SK-N-SH (cell line): ENCODE data around the gene VAV1. TPM values are rescaled to one million over a fixed set of nuclear protein-coding genes. Genes with fewer than 3 reads are reported as not detected.

Source experiments
- CTCF ChIA-PET: fragments of 300-600, 350-600 bp; formaldehyde crosslinking; extraction: SDS; loops from one replicate; lab custom pipeline; 2021; lab: Yijun Ruan, JAX
- POLR2A ChIA-PET: fragments of 350-600 bp; sonication (Branson Sonifier 250); formaldehyde crosslinking; extraction: SDS; loops from one replicate; lab custom pipeline; 2020; ENCODE audit warnings: antibody characterized with exemption, inconsistent platforms; lab: Yijun Ruan, JAX
- DNase-seq: peaks from one replicate; pipeline ENCODE4 v3.0.0; 2012
- H2AFZ ChIP-seq: fragments of 200-600 bp; sonication (generic); 2 replicates; pipeline ENCODE4 v1.8.1; 2016; ENCODE audit warnings: antibody characterized with exemption, mild to moderate bottlenecking, low read depth
- H3F3A ChIP-seq: fragments of 200-600 bp; sonication (generic); replicated peaks from 2 replicates; pipeline ENCODE3; 2016; ENCODE audit warnings: antibody characterized with exemption, mild to moderate bottlenecking; ENCODE audit not compliant: insufficient read depth
- H3K27ac ChIP-seq, 2 experiments: fragments of 200-500 bp in 1 of 2; fragments of 200-600 bp in 1 of 2; sonication (Bioruptor generic) in 1 of 2; sonication (generic), shearing (Covaris generic) in 1 of 2; 2 replicates each; pipeline versions ENCODE4 v1.5.1 to v1.6.1; 2014 to 2016; ENCODE audit warnings: low read depth in 2 of 2, inconsistent platforms in 1 of 2, low read length in 1 of 2, mild to moderate bottlenecking in 1 of 2, mixed read lengths in 1 of 2
- H3K27me3 ChIP-seq: fragments of 200-600 bp; sonication (generic), shearing (Covaris generic); 2 replicates; pipeline ENCODE4 v1.6.1; 2016; ENCODE audit warnings: mixed run types; ENCODE audit not compliant: insufficient read depth
- H3K36me3 ChIP-seq, 2 experiments: fragments of 200-500 bp in 1 of 2; fragments of 200-600 bp in 1 of 2; sonication (Bioruptor generic) in 1 of 2; sonication (generic) in 1 of 2; replicated peaks in 1 of 2; 2 replicates each; pipeline versions ENCODE3 to v1.5.1; 2014 to 2016; ENCODE audit warnings: low read length in 1 of 2, mild to moderate bottlenecking in 1 of 2; ENCODE audit not compliant: insufficient read depth in 2 of 2, control insufficient read depth in 1 of 2
- H3K4me1 ChIP-seq, 2 experiments: fragments of 200-500 bp in 1 of 2; fragments of 200-600 bp in 1 of 2; sonication (Bioruptor generic) in 1 of 2; sonication (generic), shearing (Covaris generic) in 1 of 2; 2 replicates each; pipeline versions ENCODE4 v1.5.1 to v1.6.1; 2014 to 2016; ENCODE audit warnings: low read depth in 1 of 2, low read length in 1 of 2, mixed run types in 1 of 2; ENCODE audit not compliant: insufficient read depth in 2 of 2, control insufficient read depth in 1 of 2
- H3K4me2 ChIP-seq: fragments of 200-600 bp; sonication (generic), shearing (Covaris generic); 2 replicates; pipeline ENCODE4 v1.6.1; 2017; ENCODE audit warnings: mixed run types
- H3K4me3 ChIP-seq, 2 experiments: fragments of 200-500 bp in 1 of 2; fragments of 200-600 bp in 1 of 2; sonication (Bioruptor generic) in 1 of 2; sonication (generic), shearing (Covaris generic) in 1 of 2; 2 replicates each; pipeline versions ENCODE4 v1.5.1 to v1.8.1; 2014 to 2016; ENCODE audit warnings: low read depth in 2 of 2, inconsistent platforms in 1 of 2, low read length in 1 of 2, mild to moderate bottlenecking in 1 of 2, mixed read lengths in 1 of 2, moderate library complexity in 1 of 2
- H3K79me2 ChIP-seq: fragments of 200-600 bp; sonication (generic); 2 replicates; pipeline ENCODE4 v1.8.1; 2017; ENCODE audit warnings: mild to moderate bottlenecking; ENCODE audit not compliant: insufficient read depth
- H3K9ac ChIP-seq: fragments of 200-600 bp; sonication (generic); 2 replicates; pipeline ENCODE4 v1.6.1; 2017; ENCODE audit warnings: mixed run types
- H3K9me2 ChIP-seq: fragments of 200-600 bp; sonication (generic); 2 replicates; pipeline ENCODE4 v1.6.1; 2017; ENCODE audit warnings: mixed run types
- H3K9me3 ChIP-seq: fragments of 200-600 bp; sonication (generic); 2 replicates; pipeline ENCODE4 v1.6.1; 2017; ENCODE audit warnings: mixed run types, mild to moderate bottlenecking, moderate library complexity
- H4K20me1 ChIP-seq: fragments of 200-600 bp; sonication (generic); 2 replicates; pipeline ENCODE4 v1.6.1; 2017; ENCODE audit warnings: mild to moderate bottlenecking, mixed run types; ENCODE audit not compliant: insufficient read depth
- CHD2 ChIP-seq: fragments of 150-350 bp; IDR thresholded peaks from 2 replicates; pipeline ENCODE4 v1.6.1; 2018; ENCODE audit warnings: low read length; ENCODE audit not compliant: partially characterized antibody
- CTCF ChIP-seq: fragments of 200-600 bp; sonication (generic); IDR thresholded peaks from 2 replicates; pipeline ENCODE4 v1.6.1; 2017; ENCODE audit warnings: antibody characterized with exemption, mild to moderate bottlenecking, moderate library complexity
- FOSL2 ChIP-seq: IDR thresholded peaks from 2 replicates; pipeline ENCODE4 v1.4.0; 2012; ENCODE audit warnings: low read depth, mild to moderate bottlenecking, moderate library complexity, borderline replicate concordance
- GABPA ChIP-seq: IDR thresholded peaks from 2 replicates; pipeline ENCODE4 v1.4.0; 2012; ENCODE audit warnings: low read depth, mild to moderate bottlenecking
- GATA2 ChIP-seq: sonication (generic); formaldehyde crosslinking; IDR thresholded peaks from 2 replicates; pipeline ENCODE4 v1.5.0; 2020; ENCODE audit warnings: mild to moderate bottlenecking, missing genetic modification reagents
- JUND ChIP-seq: IDR thresholded peaks from 2 replicates; pipeline ENCODE4 v1.4.0; 2012
- MEF2A ChIP-seq: IDR thresholded peaks from 2 replicates; pipeline ENCODE4 v1.4.0; 2012; ENCODE audit warnings: low read depth, borderline replicate concordance
- NRF1 ChIP-seq: IDR thresholded peaks from 2 replicates; pipeline ENCODE4 v1.6.1; 2012; ENCODE audit warnings: low read depth, mild to moderate bottlenecking, low read length
- RAD21 ChIP-seq: IDR thresholded peaks from 2 replicates; pipeline ENCODE4 v1.6.1; 2012; ENCODE audit warnings: mild to moderate bottlenecking, low read length
- RCOR1 ChIP-seq: fragments of 150-350 bp; IDR thresholded peaks from 2 replicates; pipeline ENCODE4 v1.6.1; 2017; ENCODE audit warnings: antibody characterized with exemption, low read length
- RFX5 ChIP-seq: IDR thresholded peaks from 2 replicates; pipeline ENCODE4 v1.6.1; 2012; ENCODE audit warnings: mild to moderate bottlenecking, improper control_type of control experiment, low read length
- RXRA ChIP-seq: IDR thresholded peaks from 2 replicates; pipeline ENCODE4 v1.4.0; 2012; ENCODE audit warnings: low read depth, mild to moderate bottlenecking, borderline replicate concordance
- SIN3A ChIP-seq: IDR thresholded peaks from 2 replicates; pipeline ENCODE4 v1.6.1; 2012; ENCODE audit warnings: low read depth, mild to moderate bottlenecking, low read length, moderate library complexity, borderline replicate concordance
- SMC3 ChIP-seq: IDR thresholded peaks from 2 replicates; pipeline ENCODE4 v1.6.1; 2012; ENCODE audit warnings: low read depth, low read length, improper control_type of control experiment
- TAF1 ChIP-seq: IDR thresholded peaks from 2 replicates; pipeline ENCODE4 v1.6.1; 2012; ENCODE audit warnings: low read depth, mild to moderate bottlenecking, low read length, moderate library complexity, borderline replicate concordance
- USF2 ChIP-seq: fragments of 150-350 bp; IDR thresholded peaks from 2 replicates; pipeline ENCODE4 v1.6.1; 2017; ENCODE audit warnings: antibody characterized with exemption, low read length, low read depth, borderline replicate concordance
- ZBTB33 ChIP-seq: IDR thresholded peaks from 2 replicates; pipeline ENCODE4 v1.4.0; 2012; ENCODE audit warnings: low read depth, borderline replicate concordance
- WGBS: methylation state at CpG from one replicate; pipeline ENCODE4 v1.1.6; 2017; ENCODE audit warnings: low lambda C conversion rate; 5-methylcytosine and 5-hydroxymethylcytosine counted together
- polyA plus RNA-seq, 3 experiments: library from polyadenylated mRNA; depleted of rRNA; stranded (reverse); fragments of >200 nt; gene quantifications; 2 replicates each; pipeline ENCODE4 v1.2.3, GENCODE V29; 2012

The VAV1 gene
- polyA plus RNA-seq, 1 of the 3 experiments (the other 2 are of a cell fraction), result 0.02 TPM

GRCh38 chr19:6793411-6793810, 20.9 kb downstream of the VAV1 start:
- Histone ChIP-seq H3K36me3 (no peaks in the 10 kb centered on the region), H2AFZ (no peak overlapping the region), H3K9me3 (no peaks in the 10 kb centered on the region), H3K9ac (no peak overlapping the region), H3K9me2 (no peaks in the 10 kb centered on the region)
- WGBS, result 46% methylated on average over 4 of the region's 4 CpGs
- CTCF ChIA-PET, result no interaction called here
- DNase-seq, result no peak
- TF ChIP-seq RCOR1 (no peak), RFX5 (no peak), USF2 (no peak), FOSL2 (no peak), JUND (no peak), MEF2A (no peak), TAF1 (no peak), RXRA (no peak)
- TF ChIP-seq, all 33 proteins: peak for 0
- no peak overlapping the region for H3K4me2 ChIP-seq
- POLR2A ChIA-PET, result no interaction called here
- no peak overlapping the region for H3K4me3 ChIP-seq
- peaks cover 25% of the 10 kb centered on the region; the same call in 1 of the 2 replicates for H3K27me3 ChIP-seq
- no peaks in the 10 kb centered on the region for H4K20me1 ChIP-seq
- H3K4me1 ChIP-seq, result no peaks in the 10 kb centered on the region
- H3F3A ChIP-seq, result no peaks in the 10 kb centered on the region
- H3K79me2 ChIP-seq, result no peaks in the 10 kb centered on the region
- no peak overlapping the region for H3K27ac ChIP-seq

- no peak overlapping the region for H3K27ac ChIP-seq
- H3K4me3 ChIP-seq, result no peak overlapping the region
- H3F3A ChIP-seq, result no peaks in the 10 kb centered on the region
- no peak overlapping the region for H3K9ac ChIP-seq
- TF ChIP-seq SIN3A, result no peak
- TF ChIP-seq SMC3, result no peak
- TF ChIP-seq CTCF, result no peak
- no peak for TF ChIP-seq CHD2
- no peak for TF ChIP-seq RAD21
- no peak for TF ChIP-seq GATA2 (CRISPR knock-in tag)
- TF ChIP-seq GABPA, result no peak
- TF ChIP-seq ZBTB33, result no peak
- TF ChIP-seq NRF1, result no peak
- no peak for TF ChIP-seq USF2
- TF ChIP-seq FOSL2, result no peak
- H3K4me2 ChIP-seq, result no peak overlapping the region
- no peaks in the 10 kb centered on the region for H3K9me3 ChIP-seq
- ChIA-PET POLR2A (no interaction called here), CTCF (no interaction called here)
- no peaks in the 10 kb centered on the region for H3K79me2 ChIP-seq
- peaks cover 19% of the 10 kb centered on the region; the same call in 1 of the 2 replicates for H3K27me3 ChIP-seq
- DNase-seq, result no peak
- H3K4me1 ChIP-seq, result no peaks in the 10 kb centered on the region
- H2AFZ ChIP-seq, result no peak overlapping the region
- H3K9me2 ChIP-seq, result no peaks in the 10 kb centered on the region
- H3K36me3 ChIP-seq, result no peaks in the 10 kb centered on the region
- 6% methylated on average over 5 of the region's 5 CpGs for WGBS
- no peaks in the 10 kb centered on the region for H4K20me1 ChIP-seq
These were observed 21.5 kb downstream of the VAV1 start for GRCh38 chr19:6793973-6794372.
